ENCODE data around the gene WDR64. TPM values are rescaled to one million over a fixed set of nuclear protein-coding genes. Genes with fewer than 3 reads are reported as not detected.

WDR64 gene
- polyA plus RNA-seq, 2 of the 4 experiments (the other 2 are of a cell fraction): not detected

- no peak for TF ChIP-seq RNF2 (IDR thresholded peaks at IDR 0.05; ENCODE audit: borderline replicate concordance, low read depth)
These were observed 110.7 kb downstream of the WDR64 start (continued) for GRCh38 chr1:241762713-241763339.

GRCh38 chr1:241765390-241765789 lies 113.3 kb downstream of the WDR64 start:
- no peak for TF ChIP-seq RCOR1 (IDR thresholded peaks at IDR 0.05; ENCODE audit: low read depth, low read length)
- TF ChIP-seq HES2 (IDR thresholded peaks at IDR 0.05): no peak
- TF ChIP-seq RFX5 (IDR thresholded peaks at IDR 0.05): no peak
- DNase-seq (ENCODE audit: low read depth in 1 of 2, low spot score in 1 of 2): no peak
- CTCF ChIA-PET: no interaction called here
- POLR2A ChIA-PET: no interaction called here
- WGBS (ENCODE audit: missing lambda C conversion rate): 59% methylated on average over 4 of the region's 4 CpGs
- H3K4me3 ChIP-seq: no peak overlapping the region
- H3K4me2 ChIP-seq: no peak overlapping the region
- no peaks in the 10 kb centered on the region for H3K9me3 ChIP-seq
- no peak overlapping the region for H3K27ac ChIP-seq
- ATAC-seq: no peak
- no peak for FAIRE-seq
- H3K4me1 ChIP-seq: no peaks in the 10 kb centered on the region

GRCh38 chr1:241767737-241768136 lies 115.7 kb downstream of the WDR64 start:
- TF ChIP-seq JUN (IDR thresholded peaks at IDR 0.05) (no peak), POLR2AphosphoS2 (conservative IDR thresholded peaks at IDR 0.05; ENCODE audit: low read length) (no peak)
- no peak for ATAC-seq
- 38% methylated on average over 2 of the region's 2 CpGs for WGBS (ENCODE audit: missing lambda C conversion rate)
- Histone ChIP-seq H3K27ac (no peak overlapping the region), H3K9me3 (no peaks in the 10 kb centered on the region), H3K4me3 (no peak overlapping the region), H3K4me1 (no peaks in the 10 kb centered on the region), H3K4me2 (no peak overlapping the region)
- CTCF ChIA-PET: no interaction called here
- no peak for DNase-seq (ENCODE audit: low read depth in 1 of 2, low spot score in 1 of 2)
- POLR2A ChIA-PET: no interaction called here
- no peak for FAIRE-seq

- Histone ChIP-seq H3K4me2 (no peak overlapping the region), H3K4me3 (no peak overlapping the region), H3K9me3 (no peaks in the 10 kb centered on the region), H3K27ac (no peak overlapping the region), H3K4me1 (no peaks in the 10 kb centered on the region)
- ChIA-PET CTCF (no interaction called here), POLR2A (no interaction called here)
- WGBS (ENCODE audit: missing lambda C conversion rate): 57% methylated on average over 1 of the region's 1 CpG
- ATAC-seq (no peak), DNase-seq (ENCODE audit: low read depth in 1 of 2, low spot score in 1 of 2) (no peak), FAIRE-seq (no peak)
- TF ChIP-seq USF2 (IDR thresholded peaks at IDR 0.05) (no peak), BHLHE40 (IDR thresholded peaks at IDR 0.05; ENCODE audit: low read depth, low read length) (no peak), RCOR1 (IDR thresholded peaks at IDR 0.05; ENCODE audit: low read depth, low read length) (no peak), KDM5A (IDR thresholded peaks at IDR 0.05) (no peak), TP53 (CRISPR knock-in tag; IDR thresholded peaks at IDR 0.05) (no peak), EP300 (IDR thresholded peaks at IDR 0.05) (no peak), HOXB5 (CRISPR knock-in tag; IDR thresholded peaks at IDR 0.05) (no peak), CHD2 (IDR thresholded peaks at IDR 0.05; ENCODE audit: low read length, partially characterized antibody) (no peak), JUNB (IDR thresholded peaks at IDR 0.05) (no peak), RAD21 (conservative IDR thresholded peaks at IDR 0.05 in 1 of 2, IDR thresholded peaks at IDR 0.05 in 1 of 2) (no peak), HOXA7 (CRISPR knock-in tag; IDR thresholded peaks at IDR 0.05) (no peak), HES2 (IDR thresholded peaks at IDR 0.05) (no peak), MAZ (IDR thresholded peaks at IDR 0.05; ENCODE audit: borderline replicate concordance, low read depth, low read length) (no peak)
These were observed 118.0 kb downstream of the WDR64 start for GRCh38 chr1:241770115-241770514.

GRCh38 chr1:241771117-241771516 lies 119.0 kb downstream of the WDR64 start:
- no peak for FAIRE-seq
- DNase-seq (ENCODE audit: low read depth in 1 of 2, low spot score in 1 of 2): no peak
- ChIA-PET POLR2A (no interaction called here), CTCF (no interaction called here)
- no peak overlapping the region for H3K4me2 ChIP-seq
- TF ChIP-seq FOSB (CRISPR knock-in tag; IDR thresholded peaks at IDR 0.05) (no peak), POLR2A (IDR thresholded peaks at IDR 0.05; ENCODE audit: low read length) (no peak), CBX8 (IDR thresholded peaks at IDR 0.05) (no peak), HOXB13 (CRISPR knock-in tag; IDR thresholded peaks at IDR 0.05; ENCODE audit: low read depth) (no peak), RARB (CRISPR knock-in tag; IDR thresholded peaks at IDR 0.05) (no peak), CBX2 (IDR thresholded peaks at IDR 0.05; ENCODE audit: borderline replicate concordance, low read depth) (no peak), EHMT2 (IDR thresholded peaks at IDR 0.05; ENCODE audit: low read depth) (no peak), CHD2 (IDR thresholded peaks at IDR 0.05; ENCODE audit: low read length, partially characterized antibody) (no peak)
- no peak overlapping the region for H3K27ac ChIP-seq
- WGBS (ENCODE audit: missing lambda C conversion rate): 65% methylated on average over 2 of the region's 2 CpGs
- H3K4me1 ChIP-seq: no peaks in the 10 kb centered on the region
- H3K4me3 ChIP-seq: no peak overlapping the region
- no peak for ATAC-seq
- no peaks in the 10 kb centered on the region for H3K9me3 ChIP-seq

Data from A549 (cell line).